ENCODE results near the gene WDR48. TPM values are rescaled to one million over a fixed set of nuclear protein-coding genes. Genes with fewer than 3 reads are reported as not detected.
A peak's percentile ranks its signal among the peaks of the same experiment; 100 is the strongest.

The WDR48 gene
- 19.4 TPM for polyA plus RNA-seq (2012; ENCODE audit: missing spikeins)

DNA sequence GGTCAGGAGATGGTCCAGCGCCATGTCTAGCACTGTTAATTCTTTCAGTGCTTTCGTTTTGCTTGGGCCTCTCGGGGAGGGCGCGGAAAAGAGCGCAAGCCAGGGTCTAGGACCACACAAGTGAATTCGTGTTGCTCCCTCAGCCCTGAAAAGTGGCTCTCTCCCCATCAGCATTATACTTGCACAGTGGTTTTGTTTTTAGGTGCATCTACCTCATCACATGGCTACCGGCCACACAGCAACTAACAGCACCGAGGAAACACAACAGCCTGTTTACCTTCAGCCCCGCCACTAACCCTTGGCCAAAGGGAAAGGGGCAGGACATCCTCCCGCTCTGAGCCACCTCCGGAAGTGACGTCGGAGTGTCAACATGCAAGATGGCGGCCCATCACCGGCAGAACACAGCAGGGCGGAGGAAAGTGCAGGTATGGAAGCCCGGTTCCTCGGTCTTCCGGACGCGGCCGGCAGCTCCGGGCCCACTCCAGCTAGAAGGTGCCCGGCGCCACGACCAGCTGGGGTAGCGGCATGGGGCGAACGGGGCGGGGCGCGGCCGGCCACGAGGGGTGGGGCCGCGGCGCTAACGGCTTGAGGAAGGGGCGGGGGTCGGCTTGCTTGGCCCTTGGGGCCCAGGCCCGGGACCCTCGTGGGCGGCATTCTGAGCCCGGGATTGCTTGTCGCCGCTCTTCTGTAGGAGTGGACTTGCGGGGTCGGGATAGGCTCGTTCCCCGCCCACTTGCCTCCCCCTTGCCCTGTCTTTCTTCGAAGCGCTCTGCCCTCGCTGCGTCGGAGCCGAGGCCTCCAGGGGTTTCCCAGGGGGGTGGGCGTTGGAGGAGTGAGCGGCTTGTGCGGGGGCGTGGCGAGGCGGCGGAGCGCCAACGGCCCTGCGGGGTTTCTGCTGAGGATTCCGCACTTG, at the start of gene WDR48, which contains the start of gene SCN11A:
Gene WDR48 (plus strand): TSS at position 368 of the 913 bp plus-strand sequence. CDS start 10 bp downstream, at position 378.
Gene SCN11A (minus strand): TSS at position 296 of the 913 bp plus-strand sequence. CDS start 101,582 bp downstream, outside the sequence.
- FAIRE-seq (peak; percentile 99), DNase-seq (ENCODE audit: insufficient read length) (peak; percentile 85)

DNA sequence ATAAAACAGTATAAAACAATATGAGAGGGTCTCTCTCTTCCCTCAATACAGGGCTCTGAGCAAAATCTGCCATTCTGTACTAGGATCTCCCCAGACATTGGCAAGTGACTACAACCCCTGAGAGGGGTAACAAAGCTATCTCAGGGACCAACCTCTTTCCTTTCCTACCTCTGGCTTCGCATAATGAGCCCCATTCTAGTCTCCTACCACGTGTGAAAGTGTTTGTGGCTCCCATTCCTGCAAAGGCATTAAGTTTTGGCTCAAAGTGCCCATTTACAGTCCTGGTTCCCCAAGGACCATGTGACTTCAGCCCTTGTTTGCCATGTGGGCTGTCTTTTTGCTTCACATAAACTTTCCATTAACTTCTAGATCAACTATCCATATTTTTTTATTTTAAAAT, 46.5 kb upstream of the WDR48 start:
- TF ChIP-seq TAF1 (IDR thresholded peaks at IDR 0.05; ENCODE audit: borderline replicate concordance, low read depth, low read length): no peak
- no peak for TF ChIP-seq POLR2A (IDR thresholded peaks at IDR 0.05; ENCODE audit: low read depth, low read length)
- no peak for TF ChIP-seq POLR2AphosphoS5 (IDR thresholded peaks at IDR 0.05; ENCODE audit: low read depth, low read length)
- FAIRE-seq (no peak), DNase-seq (ENCODE audit: insufficient read length) (no peak)

More for the DNA sequence above, at the start of gene WDR48, which contains the start of gene SCN11A:
- TF ChIP-seq POLR2AphosphoS5 (IDR thresholded peaks at IDR 0.05; ENCODE audit: low read depth, low read length) (peak; percentile 93), POLR2A (IDR thresholded peaks at IDR 0.05; ENCODE audit: low read depth, low read length) (peak; percentile 94), TAF1 (IDR thresholded peaks at IDR 0.05; ENCODE audit: borderline replicate concordance, low read depth, low read length) (peak; percentile 91)

DNA sequence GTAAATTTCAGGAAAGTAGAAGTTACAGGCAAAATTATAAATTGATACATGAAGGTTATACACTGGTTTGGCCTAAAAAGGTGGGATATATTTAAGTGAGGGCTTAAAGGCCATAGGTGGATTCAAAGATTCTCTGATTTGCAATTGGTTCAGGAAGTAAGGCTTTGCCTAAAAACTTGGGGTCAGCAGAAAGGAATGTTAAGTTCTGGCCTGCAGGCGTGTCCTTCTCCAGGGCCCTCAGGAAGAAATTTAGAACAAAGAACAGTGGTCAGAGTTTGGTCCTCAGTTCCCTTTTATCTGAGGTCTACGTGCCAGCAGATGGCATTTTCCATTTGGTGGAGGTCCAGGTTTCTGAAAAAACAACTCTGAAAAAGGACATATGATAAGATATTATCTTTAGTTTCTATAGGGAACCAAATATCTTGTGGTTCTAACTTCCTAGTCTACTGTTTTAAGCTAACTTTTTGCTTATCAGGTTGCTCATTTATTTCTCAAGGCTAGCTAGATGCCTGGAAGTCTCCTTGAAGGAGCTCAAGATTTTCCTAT, 40.6 kb upstream of the WDR48 start:
- FAIRE-seq (no peak), DNase-seq (ENCODE audit: insufficient read length) (no peak)
- no peak for TF ChIP-seq POLR2A (IDR thresholded peaks at IDR 0.05; ENCODE audit: low read depth, low read length)
- TF ChIP-seq TAF1 (IDR thresholded peaks at IDR 0.05; ENCODE audit: borderline replicate concordance, low read depth, low read length): no peak
- no peak for TF ChIP-seq POLR2AphosphoS5 (IDR thresholded peaks at IDR 0.05; ENCODE audit: low read depth, low read length)

DNA sequence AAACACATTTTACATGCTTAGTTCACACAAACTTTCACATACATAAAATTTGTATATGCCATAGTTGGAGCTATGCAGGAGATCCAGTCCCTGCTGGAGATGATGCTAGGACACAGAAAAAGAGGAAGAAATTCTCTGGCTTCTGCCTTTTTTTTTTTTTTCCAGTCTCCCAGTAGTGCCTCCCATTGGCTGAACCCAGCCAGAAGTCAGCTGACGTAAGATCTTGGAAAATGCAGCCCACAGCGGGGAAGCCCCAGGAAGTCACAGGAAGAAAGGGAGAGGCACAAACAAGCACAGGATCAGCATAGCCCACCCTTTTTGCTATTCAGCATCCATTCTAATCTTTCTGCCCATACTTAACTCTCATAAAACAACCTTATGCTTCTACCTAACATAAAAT, 38.5 kb upstream of the WDR48 start:
- DNase-seq (ENCODE audit: insufficient read length) (no peak), FAIRE-seq (no peak)
- no peak for TF ChIP-seq TAF1 (IDR thresholded peaks at IDR 0.05; ENCODE audit: borderline replicate concordance, low read depth, low read length)
- TF ChIP-seq POLR2A (IDR thresholded peaks at IDR 0.05; ENCODE audit: low read depth, low read length): no peak
- TF ChIP-seq POLR2AphosphoS5 (IDR thresholded peaks at IDR 0.05; ENCODE audit: low read depth, low read length): no peak

DNA sequence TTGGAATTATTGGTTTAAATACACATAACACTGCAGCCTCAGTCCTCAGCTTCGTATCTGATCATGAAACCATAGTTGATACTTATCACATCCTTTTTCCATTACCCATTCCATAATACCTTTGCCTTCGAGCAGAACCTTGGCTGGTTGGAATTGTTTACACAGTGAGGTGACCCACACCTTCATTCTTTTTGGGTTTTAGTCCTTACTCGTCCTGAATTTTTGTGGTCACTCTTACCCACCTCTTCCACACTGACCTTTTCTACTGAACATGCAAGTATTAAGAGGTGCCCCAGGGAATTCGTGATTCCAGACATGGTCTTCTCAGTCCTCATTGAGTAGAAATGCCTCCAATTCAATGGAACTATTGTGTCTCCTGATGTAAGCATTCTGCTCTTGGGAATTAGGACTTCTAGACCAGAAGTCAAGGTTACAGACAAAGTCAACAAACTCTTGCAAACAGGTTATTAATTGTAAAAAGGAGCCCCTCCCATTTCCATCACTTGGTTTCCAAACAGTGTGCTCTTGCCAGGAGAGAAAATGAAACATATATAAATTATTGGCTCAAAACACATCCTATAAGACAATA, 37.8 kb upstream of the WDR48 start:
- DNase-seq (ENCODE audit: insufficient read length): no peak
- FAIRE-seq: no peak
- no peak for TF ChIP-seq TAF1 (IDR thresholded peaks at IDR 0.05; ENCODE audit: borderline replicate concordance, low read depth, low read length)
- no peak for TF ChIP-seq POLR2A (IDR thresholded peaks at IDR 0.05; ENCODE audit: low read depth, low read length)
- TF ChIP-seq POLR2AphosphoS5 (IDR thresholded peaks at IDR 0.05; ENCODE audit: low read depth, low read length): no peak

DNA sequence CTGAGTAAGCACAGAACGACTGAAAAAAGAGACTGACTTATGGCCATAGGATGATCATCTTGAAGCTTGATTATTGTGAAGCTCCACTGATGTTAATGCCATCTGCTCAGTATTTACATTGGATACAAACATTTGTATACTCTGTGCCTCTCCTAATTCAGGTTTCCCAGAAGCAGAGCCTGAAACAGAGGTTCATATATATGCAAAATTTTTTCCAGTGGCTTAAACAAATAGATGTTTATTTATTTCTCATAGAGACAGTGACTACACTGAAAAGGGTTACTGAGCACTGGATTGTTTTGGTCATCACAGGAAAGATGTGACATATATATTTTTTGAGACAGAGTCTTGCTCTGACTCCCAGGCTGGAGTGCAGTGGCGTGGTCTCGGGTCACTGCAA, 36.4 kb upstream of the WDR48 start:
- no peak for TF ChIP-seq POLR2AphosphoS5 (IDR thresholded peaks at IDR 0.05; ENCODE audit: low read depth, low read length)
- TF ChIP-seq POLR2A (IDR thresholded peaks at IDR 0.05; ENCODE audit: low read depth, low read length): no peak
- TF ChIP-seq TAF1 (IDR thresholded peaks at IDR 0.05; ENCODE audit: borderline replicate concordance, low read depth, low read length): no peak
- no peak for DNase-seq (ENCODE audit: insufficient read length)
- no peak for FAIRE-seq

DNA sequence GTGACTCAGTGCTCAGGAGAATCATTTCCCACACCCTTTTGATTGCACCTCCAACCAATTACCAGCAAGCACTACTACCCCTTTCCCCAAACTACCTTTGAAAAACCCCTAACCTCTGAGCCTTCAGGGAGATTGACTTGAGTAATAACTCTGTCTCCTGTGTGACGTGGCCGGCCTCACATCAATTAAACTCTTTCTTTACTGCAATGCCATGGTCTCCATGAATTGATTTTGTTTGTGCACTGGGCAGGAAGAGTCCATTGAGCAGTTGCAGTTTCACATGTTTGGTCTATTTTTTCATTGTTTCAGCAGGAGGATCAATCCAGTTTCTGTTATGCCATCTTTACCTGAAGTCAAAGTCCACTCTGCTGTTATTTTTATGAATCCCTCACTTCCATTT, 32.5 kb upstream of the WDR48 start:
- TF ChIP-seq POLR2A (IDR thresholded peaks at IDR 0.05; ENCODE audit: low read depth, low read length) (no peak), POLR2AphosphoS5 (IDR thresholded peaks at IDR 0.05; ENCODE audit: low read depth, low read length) (no peak), TAF1 (IDR thresholded peaks at IDR 0.05; ENCODE audit: borderline replicate concordance, low read depth, low read length) (no peak)
- DNase-seq (ENCODE audit: insufficient read length): no peak
- FAIRE-seq: peak; percentile 42

DNA sequence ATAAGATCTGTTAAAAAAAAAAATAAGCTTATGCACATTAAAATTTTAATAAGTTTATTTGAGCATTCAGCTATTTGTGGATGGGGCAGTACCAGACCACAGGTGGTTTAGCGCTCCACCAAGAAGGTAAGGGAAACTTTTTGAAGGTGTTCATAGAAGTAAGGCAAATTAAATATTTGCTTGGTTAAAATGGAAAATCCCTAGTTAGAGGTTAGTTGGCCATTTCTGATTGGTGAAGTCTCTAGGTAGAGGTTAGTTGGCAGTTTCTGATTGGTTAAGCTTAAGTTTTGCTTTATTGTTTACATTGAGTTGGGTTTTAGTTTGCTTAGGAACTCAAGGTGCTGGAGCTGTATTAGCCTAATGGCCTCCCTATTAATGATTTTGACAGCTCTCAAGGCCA, 30.8 kb upstream of the WDR48 start:
- TF ChIP-seq POLR2A (IDR thresholded peaks at IDR 0.05; ENCODE audit: low read depth, low read length) (no peak), POLR2AphosphoS5 (IDR thresholded peaks at IDR 0.05; ENCODE audit: low read depth, low read length) (no peak), TAF1 (IDR thresholded peaks at IDR 0.05; ENCODE audit: borderline replicate concordance, low read depth, low read length) (no peak)
- DNase-seq (ENCODE audit: insufficient read length) (no peak), FAIRE-seq (no peak)

DNA sequence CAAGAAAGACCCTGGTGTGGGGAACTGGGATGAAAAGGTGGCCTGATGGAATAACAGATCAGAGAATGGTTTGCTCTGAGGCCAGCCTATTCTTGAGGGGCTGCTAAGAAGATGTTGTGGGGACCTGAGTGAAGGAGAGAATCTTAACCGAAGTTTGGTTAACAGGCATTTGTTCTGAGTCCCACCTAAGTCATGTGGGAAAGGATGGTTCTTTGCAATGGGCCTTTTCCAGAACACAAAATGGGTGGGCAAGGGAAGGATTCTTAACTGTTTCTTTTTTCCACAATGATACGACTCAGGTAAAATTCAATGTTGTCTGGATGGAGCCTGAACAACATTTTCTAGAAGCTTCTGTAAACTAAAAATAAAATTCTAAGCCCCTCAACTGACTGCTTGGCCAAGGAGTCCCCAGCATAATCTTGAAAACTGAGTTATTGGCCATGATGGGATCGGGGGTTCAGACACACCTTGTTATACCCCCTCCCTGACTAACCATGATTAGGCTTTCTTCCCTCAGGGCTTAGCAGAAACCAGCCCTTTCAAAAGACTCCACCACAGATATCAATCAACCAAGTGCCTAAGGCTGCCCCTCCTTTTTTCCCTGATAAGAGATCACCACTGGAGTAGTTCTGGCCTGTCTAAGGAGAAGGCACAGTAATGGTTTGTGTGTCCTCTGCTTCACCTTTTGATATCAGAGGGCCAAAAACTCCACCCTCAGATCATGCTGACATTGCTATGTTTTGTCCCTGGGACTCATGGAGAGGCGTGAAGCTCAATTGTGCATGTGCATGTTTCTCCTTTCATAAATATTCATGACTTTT, 30.1 kb upstream of the WDR48 start:
- FAIRE-seq (peak; percentile 5), DNase-seq (ENCODE audit: insufficient read length) (no peak)
- TF ChIP-seq POLR2A (IDR thresholded peaks at IDR 0.05; ENCODE audit: low read depth, low read length) (no peak), TAF1 (IDR thresholded peaks at IDR 0.05; ENCODE audit: borderline replicate concordance, low read depth, low read length) (no peak), POLR2AphosphoS5 (IDR thresholded peaks at IDR 0.05; ENCODE audit: low read depth, low read length) (no peak)

DNA sequence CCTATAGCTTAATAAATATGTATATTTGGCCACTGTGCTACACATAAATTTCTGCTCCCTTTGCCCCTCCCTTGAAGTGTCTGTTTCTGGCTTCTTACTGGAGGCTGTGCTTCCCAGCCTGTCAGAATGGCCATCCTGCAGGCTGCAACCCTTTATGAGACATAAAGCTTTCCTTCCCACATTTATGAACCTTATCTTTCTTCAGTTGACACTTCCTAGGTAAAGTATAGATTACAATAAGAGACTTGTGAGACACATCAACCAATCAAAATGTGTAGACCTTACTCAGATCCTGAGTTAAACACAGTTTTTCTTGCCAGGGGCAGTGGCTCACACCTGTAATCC, 29.6 kb upstream of the WDR48 start:
- DNase-seq (ENCODE audit: insufficient read length) (no peak), FAIRE-seq (no peak)
- TF ChIP-seq TAF1 (IDR thresholded peaks at IDR 0.05; ENCODE audit: borderline replicate concordance, low read depth, low read length): no peak
- no peak for TF ChIP-seq POLR2A (IDR thresholded peaks at IDR 0.05; ENCODE audit: low read depth, low read length)
- no peak for TF ChIP-seq POLR2AphosphoS5 (IDR thresholded peaks at IDR 0.05; ENCODE audit: low read depth, low read length)

DNA sequence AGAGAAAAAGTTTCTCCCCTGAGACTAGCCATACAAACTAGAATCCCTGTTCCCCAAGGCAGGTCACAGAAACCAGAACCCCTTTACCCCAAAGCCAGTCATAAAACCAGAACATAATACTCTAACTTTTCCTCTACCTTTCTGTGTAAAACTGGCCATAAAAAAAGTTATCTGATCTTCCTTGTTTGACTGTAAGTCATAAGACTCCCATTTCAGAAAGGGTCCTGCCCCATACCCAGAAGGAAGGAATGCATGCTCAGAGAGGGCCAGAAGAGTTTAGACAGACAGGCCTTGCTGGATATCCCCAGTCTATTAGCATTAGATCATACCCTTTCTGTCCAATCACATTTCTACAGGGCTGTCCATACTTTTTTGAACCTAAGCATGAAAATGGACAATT, 27.3 kb upstream of the WDR48 start:
- FAIRE-seq (no peak), DNase-seq (ENCODE audit: insufficient read length) (no peak)
- no peak for TF ChIP-seq POLR2A (IDR thresholded peaks at IDR 0.05; ENCODE audit: low read depth, low read length)
- TF ChIP-seq POLR2AphosphoS5 (IDR thresholded peaks at IDR 0.05; ENCODE audit: low read depth, low read length): no peak
- TF ChIP-seq TAF1 (IDR thresholded peaks at IDR 0.05; ENCODE audit: borderline replicate concordance, low read depth, low read length): no peak
